Measurements from ENCODE around the gene CDK1. TPM values are rescaled to one million over a fixed set of nuclear protein-coding genes. Genes with fewer than 3 reads are reported as not detected.

The CDK1 gene
- total RNA-seq, 1 donor from 2014 or later, result 93.4 TPM

GRCh38 chr10:60769406-60769805 is 8.9 kb upstream of the CDK1 start:
- intact Hi-C loops (cut with micrococcal nuclease), result loop anchor here (1.0 to 10.0 kb wide), 6 partner anchors 9 to 669 kb away; partner anchors contain the start of gene CDK1

GRCh38 chr10:60777696-60778213 is 523 bp upstream of the CDK1 start:
- intact Hi-C loops (cut with micrococcal nuclease), result loop anchor here (1.0 to 5.0 kb wide), 8 partner anchors 8 to 1125 kb away; no protein-coding TSS in a partner anchor

GRCh38 chr10:60778971-60779796 is 906 bp downstream of the CDK1 start:
- intact Hi-C loops (cut with micrococcal nuclease), result loop anchor here (1.0 to 5.0 kb wide), 9 partner anchors 9 to 1124 kb away; no protein-coding TSS in a partner anchor

GRCh38 chr10:60781661-60782060 is 3.4 kb downstream of the CDK1 start:
- intact Hi-C loops (cut with micrococcal nuclease), result loop anchor here (10.0 kb wide), 2 partner anchors 1157 to 1403 kb away; no protein-coding TSS in a partner anchor

GRCh38 chr10:60784641-60785040 is 6.4 kb downstream of the CDK1 start:
- intact Hi-C loops (cut with micrococcal nuclease), result loop anchor here (10.0 kb wide), 2 partner anchors 1160 to 1400 kb away; no protein-coding TSS in a partner anchor

GRCh38 chr10:60788544-60788943 is 10.3 kb downstream of the CDK1 start:
- intact Hi-C loops (cut with micrococcal nuclease), result loop anchor here (1.0 to 10.0 kb wide), 3 partner anchors 9 to 1396 kb away; no protein-coding TSS in a partner anchor

GRCh38 chr10:60789340-60789739 is 11.1 kb downstream of the CDK1 start:
- intact Hi-C loops (cut with micrococcal nuclease), result loop anchor here (10.0 kb wide), 2 partner anchors 1165 to 1395 kb away; no protein-coding TSS in a partner anchor

- intact Hi-C loops (cut with micrococcal nuclease), result loop anchor here (1.0 kb wide), 1 partner anchor 8 kb away; no protein-coding TSS in a partner anchor
These were observed 16.7 kb downstream of the CDK1 start for GRCh38 chr10:60794953-60795352.

GRCh38 chr10:60795465-60796202 is 17.4 kb downstream of the CDK1 start:
- intact Hi-C loops (cut with micrococcal nuclease), result loop anchor here (1.0 kb wide), 1 partner anchor 8 kb away; no protein-coding TSS in a partner anchor

GRCh38 chr10:60796481-60796880 is 18.2 kb downstream of the CDK1 start:
- intact Hi-C loops (cut with micrococcal nuclease), result no loop called here

GRCh38 chr10:60797200-60797599 is 18.9 kb downstream of the CDK1 start:
- intact Hi-C loops (cut with micrococcal nuclease), result no loop called here

- intact Hi-C loops (cut with micrococcal nuclease), result no loop called here
These were observed 19.8 kb downstream of the CDK1 start for GRCh38 chr10:60798031-60798430.

GRCh38 chr10:60798870-60799269 is 20.6 kb downstream of the CDK1 start:
- intact Hi-C loops (cut with micrococcal nuclease), result no loop called here

- intact Hi-C loops (cut with micrococcal nuclease), result no loop called here
These were observed 21.8 kb downstream of the CDK1 start for GRCh38 chr10:60799971-60800650.

- intact Hi-C loops (cut with micrococcal nuclease), result no loop called here
These were observed 22.6 kb downstream of the CDK1 start for GRCh38 chr10:60800918-60801317.

GRCh38 chr10:60801522-60801921 is 23.2 kb downstream of the CDK1 start:
- intact Hi-C loops (cut with micrococcal nuclease), result no loop called here

GRCh38 chr10:60803433-60803832 is 25.2 kb downstream of the CDK1 start:
- intact Hi-C loops (cut with micrococcal nuclease), result no loop called here

GRCh38 chr10:60803865-60804264 is 25.6 kb downstream of the CDK1 start:
- intact Hi-C loops (cut with micrococcal nuclease), result no loop called here

- intact Hi-C loops (cut with micrococcal nuclease), result no loop called here
These were observed 28.6 kb downstream of the CDK1 start for GRCh38 chr10:60806921-60807320.

- intact Hi-C loops (cut with micrococcal nuclease), result no loop called here
These were observed 29.2 kb downstream of the CDK1 start for GRCh38 chr10:60807499-60807898.

GRCh38 chr10:60808036-60808435 is 29.8 kb downstream of the CDK1 start:
- intact Hi-C loops (cut with micrococcal nuclease), result no loop called here
